ENCODE measurements around the gene PRRT3. TPM values are rescaled to one million over a fixed set of nuclear protein-coding genes. Genes with fewer than 3 reads are reported as not detected.
A peak's percentile ranks its signal among the peaks of the same experiment; 100 is the strongest.

Gene PRRT3
- total and polyA plus RNA-seq, 2 of the 8 experiments (the other 6 are each of a cell fraction or from before 2014, with no cell fraction given) = 9.0 to 9.2 TPM

DNA sequence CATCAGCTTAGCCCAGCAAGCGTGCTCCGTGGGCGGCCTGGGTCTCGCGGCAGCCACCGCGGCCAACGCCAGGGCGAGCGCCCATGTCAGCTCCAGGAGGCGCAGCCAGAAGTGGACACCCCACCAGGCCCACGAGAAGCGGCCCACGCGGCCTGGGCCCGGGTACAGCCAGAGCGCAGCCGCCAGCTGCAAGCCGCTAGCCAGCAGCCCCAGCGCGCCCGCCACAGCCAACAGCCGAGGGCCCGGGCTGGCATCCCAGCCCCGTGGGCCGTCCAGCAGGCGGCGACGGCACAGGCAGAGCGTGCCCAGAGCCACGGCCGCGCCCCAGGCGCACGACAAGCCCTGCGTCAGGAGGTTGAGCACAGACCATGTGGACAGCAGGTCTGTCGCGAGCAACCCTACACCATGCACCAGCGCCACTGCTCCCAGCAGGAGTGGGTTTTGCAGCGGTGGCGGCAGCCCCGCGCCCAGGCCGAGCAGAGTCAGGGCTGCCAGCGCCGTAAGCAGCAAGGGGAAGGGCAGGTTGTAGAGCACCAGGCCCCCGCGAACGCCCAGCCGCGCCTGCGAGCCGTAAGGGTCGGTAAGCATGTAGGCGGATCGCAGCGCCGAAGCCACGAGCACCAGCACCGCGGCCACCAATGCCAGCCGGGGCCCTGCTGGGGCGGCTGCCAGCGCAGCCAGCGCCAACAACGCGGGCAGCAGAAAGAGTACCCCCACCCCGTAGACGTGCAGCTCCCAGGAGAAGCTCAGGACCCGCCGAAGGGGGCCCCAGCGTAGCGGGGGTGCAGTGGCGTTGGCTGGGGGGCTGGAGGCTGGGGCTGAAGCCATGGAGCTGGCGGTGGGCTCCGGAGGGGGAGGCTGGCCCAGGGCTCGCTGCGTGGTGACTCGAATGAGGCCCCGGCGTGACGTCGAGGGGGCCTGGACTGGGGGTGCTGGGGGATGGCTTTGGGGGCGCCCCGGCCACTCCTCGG is 4.9 kb downstream of the PRRT3 start:
- Histone ChIP-seq H3K4me1 (replicated peaks in 1 of 4; ENCODE audit: control insufficient read depth in 3 of 4, insufficient read depth in 4 of 4, low read length in 3 of 4) (peaks cover 0 to 8% (median 7%) of the 10 kb centered on the region in 4 experiments; a peak in 5 of 7 replicates), H3K79me2 (ENCODE audit: control insufficient read depth in 1 of 2, insufficient read depth in 2 of 2, low read length in 2 of 2) (no peaks in the 10 kb centered on the region; a peak in 1 of 4 replicates), H4K5ac (ENCODE audit: insufficient read length, low read depth, low read length) (no peak overlapping the region), H3K4me3 (ENCODE audit: extremely low read depth in 1 of 4, insufficient read depth in 2 of 4, low read depth in 3 of 4, low read length in 4 of 4) (peak overlapping the region; percentile 42 to 69 (median 51)), H2AK5ac (ENCODE audit: low read depth, low read length) (no peak overlapping the region; the same call in 1 of the 2 replicates), H3K9me3 (ENCODE audit: insufficient read depth in 2 of 2, low read depth in 1 of 2, low read length in 1 of 2) (no peaks in the 10 kb centered on the region), H2BK12ac (ENCODE audit: low read depth, low read length) (peak overlapping the region; percentile 27; the same call in 1 of the 2 replicates), H2BK120ac (replicated peaks; ENCODE audit: low read depth, low read length) (no peak overlapping the region), H2BK5ac (ENCODE audit: low read depth, low read length) (peak overlapping the region; percentile 52; the same call in 1 of the 2 replicates), H2BK20ac (ENCODE audit: low read length) (no peak overlapping the region), H3K56ac (replicated peaks; ENCODE audit: insufficient read length, low read depth, low read length) (no peak overlapping the region), H2AFZ (ENCODE audit: low read length) (peak overlapping the region; percentile 28; the same call in 1 of the 2 replicates), H3K27me3 (replicated peaks in 1 of 4; ENCODE audit: control insufficient read depth in 3 of 4, extremely low read depth in 1 of 4, insufficient read depth in 3 of 4, low read length in 3 of 4) (no peaks in the 10 kb centered on the region), H3K4me2 (ENCODE audit: insufficient read depth in 1 of 2, low read depth in 2 of 2, low read length in 2 of 2) (peak overlapping the region; percentile 78 to 97), H3K9ac (replicated peaks in 1 of 4; ENCODE audit: extremely low read depth in 1 of 4, low read depth in 3 of 4, low read length in 3 of 4) (peak overlapping the region in 2 of 4 experiments; percentile 44 to 54; a peak in 4 of 7 replicates), H3K23me2 (ENCODE audit: low read depth, low read length) (peaks cover 22% of the 10 kb centered on the region; the same call in 1 of the 2 replicates), H3K79me1 (ENCODE audit: low read depth, low read length) (no peaks in the 10 kb centered on the region), H4K8ac (ENCODE audit: extremely low read depth, insufficient read depth, low read length) (peak overlapping the region; percentile 90), H2BK15ac (ENCODE audit: low read length) (peak overlapping the region; percentile 46; the same call in 1 of the 2 replicates), H3K36me3 (ENCODE audit: control insufficient read depth in 2 of 4, insufficient read depth in 4 of 4, low read length in 3 of 4) (peaks cover 0 to 3% (median under 1%) of the 10 kb centered on the region in 4 experiments; a peak in 4 of 8 replicates), H3K27ac (ENCODE audit: low read depth, low read length) (no peak overlapping the region), H3K18ac (ENCODE audit: extremely low read depth, low read length) (peak overlapping the region; percentile 86), H3K23ac (ENCODE audit: insufficient read length) (no peak overlapping the region), H4K91ac (replicated peaks; ENCODE audit: insufficient read length, low read length) (peak overlapping the region; percentile 48), H4K20me1 (replicated peaks in 1 of 2; ENCODE audit: control insufficient read depth in 1 of 2, insufficient read depth in 2 of 2, low read length in 2 of 2) (peaks cover 0 to 2% of the 10 kb centered on the region in 2 experiments), H3K14ac (ENCODE audit: insufficient read length) (no peak overlapping the region), H3K4ac (replicated peaks; ENCODE audit: insufficient read length, low read depth, low read length) (peak overlapping the region; percentile 70)
- FAIRE-seq (no peak), DNase-seq (ENCODE audit: low read depth in 1 of 2, low spot score in 2 of 2) (peak in 1 of 2 experiments; percentile 86)
- POLR2A ChIA-PET (ENCODE audit: partially characterized antibody) = interaction anchor here (0.5 to 2.9 kb wide), 28 partner anchors 8 to 584 kb away, joined by 3 to 43 read pairs (median 4); partner anchors contain the start of genes ARPC4, CRELD1, EMC3 and FANCD2
- CTCF ChIA-PET (ENCODE audit: partially characterized antibody) = interaction anchor here (0.7 to 5.2 kb wide), 44 partner anchors 8 to 224 kb away, joined by 3 to 86 read pairs (median 4); partner anchors contain the start of genes CRELD1, IL17RC, IL17RE and RPUSD3
- WGBS, 2 experiments (ENCODE audit: extremely low coverage in 1 of 2, insufficient coverage in 1 of 2, insufficient read length in 1 of 2, insufficient replicate concordance in 2 of 2, low coverage in 1 of 2, low lambda C conversion rate in 2 of 2, missing lambda C conversion rate in 1 of 2) = 38% methylated on average over 58 of the region's 86 CpGs; no CpG with 5 or more reads in 1 of the 2 experiments
- no peak for TF ChIP-seq RBBP5 (IDR thresholded peaks at IDR 0.05; ENCODE audit: borderline replicate concordance, low read depth, low read length)
- no peak for TF ChIP-seq GABPA (IDR thresholded peaks at IDR 0.05; ENCODE audit: borderline replicate concordance, insufficient read depth, low read length)
- TF ChIP-seq SUZ12 (IDR thresholded peaks at IDR 0.05; ENCODE audit: low read length) = no peak
- TF ChIP-seq, protein P1, sequence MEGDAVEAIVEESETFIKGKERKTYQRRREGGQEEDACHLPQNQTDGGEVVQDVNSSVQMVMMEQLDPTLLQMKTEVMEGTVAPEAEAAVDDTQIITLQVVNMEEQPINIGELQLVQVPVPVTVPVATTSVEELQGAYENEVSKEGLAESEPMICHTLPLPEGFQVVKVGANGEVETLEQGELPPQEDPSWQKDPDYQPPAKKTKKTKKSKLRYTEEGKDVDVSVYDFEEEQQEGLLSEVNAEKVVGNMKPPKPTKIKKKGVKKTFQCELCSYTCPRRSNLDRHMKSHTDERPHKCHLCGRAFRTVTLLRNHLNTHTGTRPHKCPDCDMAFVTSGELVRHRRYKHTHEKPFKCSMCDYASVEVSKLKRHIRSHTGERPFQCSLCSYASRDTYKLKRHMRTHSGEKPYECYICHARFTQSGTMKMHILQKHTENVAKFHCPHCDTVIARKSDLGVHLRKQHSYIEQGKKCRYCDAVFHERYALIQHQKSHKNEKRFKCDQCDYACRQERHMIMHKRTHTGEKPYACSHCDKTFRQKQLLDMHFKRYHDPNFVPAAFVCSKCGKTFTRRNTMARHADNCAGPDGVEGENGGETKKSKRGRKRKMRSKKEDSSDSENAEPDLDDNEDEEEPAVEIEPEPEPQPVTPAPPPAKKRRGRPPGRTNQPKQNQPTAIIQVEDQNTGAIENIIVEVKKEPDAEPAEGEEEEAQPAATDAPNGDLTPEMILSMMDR (IDR thresholded peaks at IDR 0.05; ENCODE audit: control extremely low read depth in 1 of 3, insufficient read depth in 1 of 3, low read depth in 1 of 3, low read length in 3 of 3) = peak in 2 of 3 experiments; percentile 66 to 75; a peak in 3 of 4 replicates
- peak; percentile 36; the same call in 1 of the 2 replicates for TF ChIP-seq GTF2F1 (IDR thresholded peaks at IDR 0.05; ENCODE audit: borderline replicate concordance, low read depth, low read length)
- no peak for TF ChIP-seq KDM1A (IDR thresholded peaks at IDR 0.05; ENCODE audit: borderline replicate concordance, low read length)

Data from H1 (cell line).